Endothelial cell of hepatic sinusoid (primary cell): ENCODE measurements around the gene SRGAP1.
"Not testable (repeated sequence)": the region's sequence is repeated elsewhere in the genome, so short reads cannot be mapped to it uniquely, and the experiment has no call there.

Experiments
- in situ Hi-C: cut with HindIII; loops from 2 replicates; pipeline ENCODE4 v1.10.0; 2017; ENCODE audit warnings: low sequenced_read_pairs

The SRGAP1 gene

DNA sequence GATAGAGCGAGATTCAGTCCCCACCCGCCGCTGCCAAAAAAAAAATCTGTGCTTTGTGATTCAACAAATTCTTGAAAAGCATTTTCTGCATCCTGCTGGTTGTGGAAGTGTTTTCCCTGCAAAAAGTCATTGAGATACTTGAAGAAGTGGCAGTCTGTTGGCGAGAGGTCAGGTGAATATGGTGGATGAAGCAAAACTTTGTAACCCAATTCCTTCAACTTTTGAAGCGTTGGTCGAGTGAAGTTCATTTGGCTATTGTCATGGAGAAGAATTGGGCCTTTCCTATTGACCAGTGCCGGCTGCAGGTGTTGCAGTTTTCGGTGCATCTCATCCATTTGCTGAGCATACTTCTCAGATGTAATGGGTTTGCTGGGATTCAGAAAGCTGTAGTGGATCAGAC is 20.9 kb downstream of the SRGAP1 start:
- in situ Hi-C loops, result loop anchor here (5.0 kb wide), 1 partner anchor 62 kb away; no protein-coding TSS in a partner anchor

- in situ Hi-C loops, result loop anchor here (5.0 kb wide), 1 partner anchor 60 kb away; no protein-coding TSS in a partner anchor
Measured at GRCh38 chr12:63867053-63867452, 22.6 kb downstream of the SRGAP1 start.

DNA sequence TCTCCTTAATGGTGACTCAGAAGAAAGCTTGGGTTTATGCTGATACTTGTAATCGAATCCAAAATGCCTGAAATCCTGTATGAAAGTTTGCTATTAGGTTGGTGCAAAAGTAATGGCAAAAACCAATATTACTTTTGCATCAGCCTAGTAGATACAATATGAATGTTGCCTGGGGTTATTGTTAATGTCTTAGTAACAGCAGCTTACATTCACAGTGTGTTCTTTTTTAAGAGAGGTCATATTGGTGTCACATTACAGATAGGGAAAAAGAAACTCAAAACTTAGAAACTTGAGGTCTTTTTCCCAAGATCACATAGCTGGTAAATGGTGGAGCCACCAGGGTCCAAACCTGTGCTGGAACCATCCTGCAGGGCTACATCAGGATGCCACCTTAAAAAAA is 25.2 kb downstream of the SRGAP1 start:
- in situ Hi-C loops, result loop anchor here (5.0 kb wide), 1 partner anchor 58 kb away; no protein-coding TSS in a partner anchor

DNA sequence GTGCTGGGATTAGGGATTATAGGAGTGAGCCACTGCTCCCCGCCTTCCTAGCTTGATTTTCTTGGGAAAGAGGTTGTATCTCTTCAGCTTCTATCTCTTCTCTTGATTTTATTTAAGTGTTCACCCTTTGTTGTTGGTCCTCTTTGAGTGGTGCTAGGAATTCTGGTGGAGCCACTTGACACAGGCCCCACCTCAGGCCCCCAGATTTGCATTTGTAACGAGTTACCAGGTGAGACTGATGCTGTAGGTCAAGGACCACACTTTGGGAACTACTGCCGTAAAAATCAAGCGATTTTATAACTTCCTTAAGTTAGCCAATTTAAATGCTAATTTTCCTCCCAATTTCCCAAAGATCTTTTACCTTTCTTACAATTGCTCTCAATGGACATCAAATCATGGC is 26.3 kb downstream of the SRGAP1 start:
- in situ Hi-C loops, result no loop called here

- in situ Hi-C loops, result no loop called here
Measured at GRCh38 chr12:63874897-63875480, 30.5 kb downstream of the SRGAP1 start.

- in situ Hi-C loops, result no loop called here
Measured at GRCh38 chr12:63875703-63876102, 31.2 kb downstream of the SRGAP1 start.

DNA sequence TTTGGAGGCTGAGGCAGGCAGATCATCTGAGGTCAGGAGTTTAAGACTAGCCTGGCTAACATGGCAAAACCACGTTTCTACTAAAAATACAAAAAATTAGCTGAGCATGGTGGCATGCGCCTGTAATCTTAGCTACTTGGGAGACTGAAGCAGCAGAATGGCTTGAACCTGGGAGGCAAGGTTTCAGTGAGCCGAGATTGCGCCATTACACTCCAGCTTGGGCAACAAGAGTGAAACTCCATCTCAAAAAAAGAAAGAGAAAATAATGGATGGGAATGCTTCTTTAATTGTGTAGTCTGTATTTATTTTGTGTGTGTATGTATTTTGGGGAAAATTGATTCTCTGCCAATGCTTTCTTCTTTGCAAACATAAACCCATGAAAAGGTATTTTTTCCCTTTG is 32.5 kb downstream of the SRGAP1 start:
- in situ Hi-C loops, result no loop called here

GRCh38 chr12:63877693-63878092 is 33.2 kb downstream of the SRGAP1 start:
- in situ Hi-C loops, result no loop called here

GRCh38 chr12:63880235-63880634 is 35.7 kb downstream of the SRGAP1 start:
- in situ Hi-C loops, result not testable (repeated sequence)

DNA sequence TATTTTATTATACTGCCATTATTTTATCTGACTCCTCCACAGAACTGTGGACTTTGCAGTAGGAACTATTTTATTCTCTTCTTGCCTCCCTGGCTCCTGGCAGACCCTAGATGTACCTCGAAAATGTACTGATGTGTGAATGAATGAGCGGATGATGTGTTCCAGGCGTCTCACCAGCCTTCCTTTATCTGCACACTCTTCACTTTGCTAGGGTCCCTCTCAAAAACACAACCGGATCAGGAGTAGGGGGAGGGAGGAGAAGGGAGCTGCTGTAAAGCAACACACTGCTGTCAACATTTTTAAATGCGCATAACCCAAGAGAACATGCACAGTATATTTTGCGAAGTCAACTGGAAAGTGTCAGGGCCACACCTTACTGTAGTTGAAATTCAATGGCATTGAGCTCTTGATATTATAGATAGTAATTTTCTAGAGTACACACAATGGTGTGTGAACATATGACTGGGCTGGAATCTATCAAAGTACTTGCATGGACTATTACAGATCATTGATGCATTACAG is 36.3 kb downstream of the SRGAP1 start:
- in situ Hi-C loops, result no loop called here

GRCh38 chr12:63882844-63883243 is 38.3 kb downstream of the SRGAP1 start:
- in situ Hi-C loops, result no loop called here

DNA sequence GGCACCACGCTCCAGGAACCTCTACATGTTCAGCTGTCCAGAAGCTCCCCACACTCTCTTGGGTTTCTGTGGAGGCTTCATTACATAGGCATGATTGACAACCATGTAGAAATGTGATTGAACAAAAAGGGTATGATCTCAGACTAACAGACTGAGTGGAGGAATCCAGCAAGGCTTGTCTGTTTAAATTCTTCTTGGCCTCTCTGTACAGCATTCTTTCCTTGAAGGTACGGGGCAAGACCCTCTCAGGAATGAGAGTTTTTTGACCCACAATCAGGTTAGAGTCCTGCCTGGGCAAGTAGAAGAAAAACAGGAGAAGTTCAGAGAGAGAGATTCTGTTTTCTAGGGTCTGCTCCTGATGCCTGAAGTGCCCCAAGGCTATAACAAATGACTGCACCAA is 40.9 kb downstream of the SRGAP1 start:
- in situ Hi-C loops, result no loop called here

GRCh38 chr12:63888908-63889635 is 44.6 kb downstream of the SRGAP1 start:
- in situ Hi-C loops, result no loop called here

DNA sequence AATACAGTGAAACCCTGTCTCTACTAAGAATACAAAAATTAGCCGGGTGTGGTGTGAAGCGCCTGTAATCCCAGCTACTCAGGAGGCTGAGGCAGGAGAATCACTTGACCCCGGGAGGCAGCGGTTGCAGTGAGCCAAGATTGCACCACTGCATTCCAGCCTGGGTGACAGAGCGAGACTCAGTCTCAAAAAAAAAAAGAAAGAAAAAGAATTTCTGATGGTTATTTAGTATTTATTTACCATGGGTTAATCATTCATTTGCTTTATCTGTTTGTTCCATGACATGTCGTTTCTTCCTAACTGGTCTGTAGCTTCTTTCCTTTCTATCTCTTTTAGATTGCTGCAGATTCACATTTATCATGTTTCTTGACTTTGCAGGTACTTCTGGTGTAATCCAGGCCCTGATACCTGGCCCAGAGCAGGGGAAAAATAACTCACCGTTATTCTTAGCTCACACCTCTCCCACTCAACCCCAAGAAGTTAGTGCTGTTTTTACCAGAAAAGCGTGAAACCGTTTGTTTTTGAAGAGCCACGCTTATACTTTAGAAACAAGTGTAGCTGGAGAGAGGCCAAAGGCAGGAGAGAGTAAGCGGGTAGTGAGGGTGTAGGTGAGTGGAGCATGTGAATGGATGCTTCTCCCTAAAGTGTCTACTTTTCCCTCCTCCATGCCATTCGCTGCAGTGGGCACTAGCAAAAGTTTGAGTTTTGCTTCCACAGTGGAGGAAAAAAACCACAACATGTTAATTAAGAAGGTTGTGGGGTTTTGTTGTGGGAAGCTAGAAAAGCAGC is 45.4 kb downstream of the SRGAP1 start:
- in situ Hi-C loops, result no loop called here

GRCh38 chr12:63893170-63893569 is 48.7 kb downstream of the SRGAP1 start:
- in situ Hi-C loops, result no loop called here

- in situ Hi-C loops, result no loop called here
Measured at GRCh38 chr12:63894132-63894531, 49.6 kb downstream of the SRGAP1 start.

DNA sequence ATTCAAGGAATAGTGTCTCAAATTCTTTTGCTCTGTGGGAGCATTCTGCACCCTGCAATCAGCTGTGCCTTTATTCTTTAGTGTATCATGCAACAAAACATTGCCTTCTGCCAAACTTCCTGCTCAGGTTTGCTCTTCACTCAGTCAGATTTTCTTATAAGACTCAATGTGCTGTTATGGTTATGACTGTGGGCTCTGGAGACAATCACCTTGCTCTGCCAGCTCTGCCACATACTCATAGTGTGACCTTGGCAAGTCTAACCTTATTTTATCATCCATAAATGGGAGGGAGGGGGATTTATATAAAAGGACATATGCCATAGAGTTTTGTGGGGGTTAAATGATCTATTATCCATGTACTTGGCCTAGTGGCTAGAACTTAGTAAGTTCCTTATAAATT is 51.3 kb downstream of the SRGAP1 start:
- in situ Hi-C loops, result no loop called here

GRCh38 chr12:63897931-63898330 is 53.4 kb downstream of the SRGAP1 start:
- in situ Hi-C loops, result no loop called here

DNA sequence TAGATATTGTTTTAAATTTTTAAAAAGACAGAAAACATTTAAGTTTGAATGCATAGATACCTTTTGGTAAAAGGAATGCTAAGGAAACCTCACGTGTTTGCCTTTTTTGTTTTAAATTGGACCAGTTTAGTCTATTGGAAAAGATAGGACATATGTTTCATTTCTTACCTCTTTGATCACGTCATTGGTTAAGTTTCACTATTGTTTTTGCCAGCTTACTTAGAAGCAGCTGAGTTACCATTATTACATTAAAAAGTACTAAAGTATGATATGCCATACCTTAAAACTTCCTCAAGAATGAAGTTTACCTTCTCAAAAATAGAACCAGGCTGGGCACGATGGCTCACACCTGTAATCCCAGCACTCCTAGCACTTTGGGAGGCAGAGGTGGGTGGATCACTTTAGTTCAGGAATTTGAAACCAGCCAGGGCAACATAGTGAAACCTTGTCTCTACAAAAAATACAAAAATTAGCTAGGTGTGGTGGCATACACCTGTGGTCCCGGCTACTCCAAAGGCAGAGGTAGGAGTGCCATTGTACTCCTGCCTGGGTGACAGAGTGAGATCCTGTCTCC is 54.4 kb downstream of the SRGAP1 start:
- in situ Hi-C loops, result no loop called here

GRCh38 chr12:63899396-63899795 is 54.9 kb downstream of the SRGAP1 start:
- in situ Hi-C loops, result no loop called here
